HepG2 (cell line): ENCODE results near the gene CCDC117. TPM values are rescaled to one million over a fixed set of nuclear protein-coding genes. Genes with fewer than 3 reads are reported as not detected.

Experiments
- AGO2 ChIP-seq: fragments of 200-400 bp; formaldehyde crosslinking; optimal IDR thresholded peaks from 2 replicates; pipeline ENCODE3; 2017; ENCODE audit warnings: mild to moderate bottlenecking, low read depth, low read length, moderate library complexity
- ATF4 ChIP-seq, 2 experiments: fragments of 450-650 bp in 1 of 2; sonication (generic) in 1 of 2; formaldehyde crosslinking; IDR thresholded peaks; 2 replicates each; pipeline versions ENCODE4 v1.5.0 to v1.8.0; 2020 to 2022; ENCODE audit warnings: mild to moderate bottlenecking in 1 of 2, missing genetic modification reagents in 1 of 2
- CREM ChIP-seq, 2 experiments: sonication (generic) in 1 of 2; formaldehyde crosslinking in 1 of 2; IDR thresholded peaks; 2 replicates each; pipeline versions ENCODE4 v1.4.0 to v1.6.1; 2016 to 2020; ENCODE audit warnings: antibody characterized with exemption in 1 of 2, mild to moderate bottlenecking in 1 of 2, missing genetic modification reagents in 1 of 2
- DBP ChIP-seq: sonication (generic); formaldehyde crosslinking; IDR thresholded peaks from 2 replicates; pipeline ENCODE4 v1.4.0; 2020; ENCODE audit warnings: missing genetic modification reagents; ENCODE audit errors: not compliant biosample characterization
- ETV6 ChIP-seq: sonication (generic); formaldehyde crosslinking; conservative IDR thresholded peaks from 2 replicates; pipeline ENCODE4 v1.4.0; 2020; ENCODE audit warnings: missing genetic modification reagents
- FOXA3 ChIP-seq: IDR thresholded peaks from 2 replicates; pipeline ENCODE4 v1.6.1; 2016; ENCODE audit warnings: missing genetic modification reagents, missing compliant biosample characterization
- KLF15 ChIP-seq: sonication (generic); formaldehyde crosslinking; IDR thresholded peaks from 2 replicates; pipeline ENCODE4 v1.8.1; 2023; ENCODE audit warnings: borderline replicate concordance, mild to moderate bottlenecking, inconsistent platforms, missing genetic modification reagents, mixed read lengths
- NR2F1 ChIP-seq, 2 experiments: fragments of 450-650 bp in 1 of 2; formaldehyde crosslinking in 1 of 2; IDR thresholded peaks; 2 replicates each; pipeline versions ENCODE4 v1.5.0 to v1.6.1; 2016 to 2020; ENCODE audit warnings: mild to moderate bottlenecking in 1 of 2, missing compliant biosample characterization in 1 of 2, missing genetic modification reagents in 1 of 2, moderate library complexity in 1 of 2
- PAXIP1 ChIP-seq: sonication (generic); formaldehyde crosslinking; conservative IDR thresholded peaks from 2 replicates; pipeline ENCODE4 v1.4.0; 2020; ENCODE audit warnings: mild to moderate bottlenecking, missing genetic modification reagents, moderate library complexity
- TEAD2 ChIP-seq: sonication (generic); formaldehyde crosslinking; IDR thresholded peaks from 2 replicates; pipeline ENCODE4 v1.9.0; 2021; ENCODE audit warnings: missing genetic modification reagents
- TFDP1 ChIP-seq: IDR thresholded peaks from 2 replicates; pipeline ENCODE4 v1.6.1; 2016; ENCODE audit warnings: missing compliant biosample characterization, missing genetic modification reagents, borderline replicate concordance
- TFE3 ChIP-seq: IDR thresholded peaks from 2 replicates; pipeline ENCODE4 v1.6.1; 2016
- ZBTB25 ChIP-seq: IDR thresholded peaks from 2 replicates; pipeline ENCODE4 v1.6.1; 2018; ENCODE audit warnings: missing genetic modification reagents
- ZMYM2 ChIP-seq: sonication (generic); formaldehyde crosslinking; IDR thresholded peaks from 2 replicates; pipeline ENCODE4 v1.8.0; 2022; ENCODE audit warnings: mild to moderate bottlenecking, missing genetic modification reagents
- ZNF251 ChIP-seq: sonication (generic); formaldehyde crosslinking; IDR thresholded peaks from 2 replicates; pipeline ENCODE4 v1.9.0; 2021; ENCODE audit warnings: mild to moderate bottlenecking, missing genetic modification reagents
- ZNF350 ChIP-seq: sonication (generic); formaldehyde crosslinking; IDR thresholded peaks from 2 replicates; pipeline ENCODE4 v1.4.0; 2020; ENCODE audit warnings: mild to moderate bottlenecking, low read depth, missing genetic modification reagents, borderline replicate concordance
- ZSCAN29 ChIP-seq: sonication (generic); formaldehyde crosslinking; conservative IDR thresholded peaks from 2 replicates; pipeline ENCODE4 v1.4.0; 2020; ENCODE audit warnings: mild to moderate bottlenecking, missing genetic modification reagents
- polyA plus RNA-seq, 8 experiments: library from polyadenylated mRNA; depleted of rRNA in 3 of 8; stranded (reverse) in 7 of 8; unstranded in 1 of 8; fragments of >200 nt; fragmentation: Illumina TruSeq in 4 of 8; extraction: Trizol in 4 of 8; gene quantifications; 2 replicates each; pipeline versions ENCODE4 v1.2.1 to v1.2.3, GENCODE V29; 2011 to 2016; ENCODE audit warnings: low read depth in 4 of 8, missing spikeins in 1 of 8, mixed read lengths in 1 of 8; ENCODE audit not compliant: insufficient read depth in 1 of 8
- total RNA-seq, 5 experiments: library from RNA; depleted of rRNA; stranded (reverse); fragments of >200 nt; fragmentation: Illumina TruSeq; extraction: Trizol; gene quantifications; 2 replicates each; pipeline ENCODE4 v1.2.3, GENCODE V29; 2016; ENCODE audit warnings: low read depth in 1 of 5

The CCDC117 gene
- total and polyA plus RNA-seq, 2 of the 13 experiments (the other 11 are each of a cell fraction or from before 2014, with no cell fraction given): 12.6 to 34.2 TPM

GRCh38 chr22:28829358-28830181 lies 57.1 kb downstream of the CCDC117 start (continued):
- no peak for TF ChIP-seq AGO2
- peak; percentile 68 for TF ChIP-seq FOXA3 (CRISPR knock-in tag)
- TF ChIP-seq ZNF251 (CRISPR knock-in tag): no peak
- TF ChIP-seq CREM (IDR thresholded peaks at IDR 0.05): peak; percentile 42
- no peak for TF ChIP-seq CREM (CRISPR knock-in tag; IDR thresholded peaks at IDR 0.05)
- TF ChIP-seq TEAD2 (CRISPR knock-in tag): no peak
- TF ChIP-seq DBP (CRISPR knock-in tag): no peak
- TF ChIP-seq ZNF350: peak; percentile 21; the same call in 1 of the 2 replicates
- peak; percentile 94 for TF ChIP-seq ZMYM2
- TF ChIP-seq ZSCAN29: peak; percentile 88
- TF ChIP-seq PAXIP1 (CRISPR knock-in tag): peak; percentile 71
- 0 out of 4 replicates have a peak, but pooled peaks of 1 of the 2 experiments have one; percentile 39 for TF ChIP-seq NR2F1 (CRISPR knock-in tag; IDR thresholded peaks at IDR 0.05)
- peak; percentile 53; the same call in 1 of the 2 replicates for TF ChIP-seq ZBTB25
- TF ChIP-seq TFE3 (CRISPR knock-in tag): peak; percentile 5
- peak; percentile 19; the same call in 1 of the 2 replicates for TF ChIP-seq ETV6 (CRISPR knock-in tag)
- TF ChIP-seq ATF4 (CRISPR knock-in tag; IDR thresholded peaks at IDR 0.05): no peak
- TF ChIP-seq KLF15: no peak
- TF ChIP-seq TFDP1 (CRISPR knock-in tag): peak; percentile 33; the same call in 1 of the 2 replicates
